OCI-LY7 (cell line): ENCODE results near the gene TFEB. TPM values are rescaled to one million over a fixed set of nuclear protein-coding genes. Genes with fewer than 3 reads are reported as not detected.

Experiments
- BruUV-seq: library from RNA; stranded (reverse); fragments of 400-500 nt; replicated peaks from 2 replicates; lab custom pipeline; 2021; lab: Mats Ljungman, UMichigan
- CTCF ChIA-PET: fragments of 300-600 bp; sonication (Branson Sonifier 250); formaldehyde crosslinking; loops from one replicate; lab custom pipeline; 2022; ENCODE audit warnings: antibody characterized with exemption; ENCODE audit not compliant: unreplicated experiment; lab: Charles Lee
- POLR2A ChIA-PET: fragments of 300-600 bp; sonication (Branson Sonifier 250); formaldehyde crosslinking; loops from one replicate; lab custom pipeline; 2022; ENCODE audit warnings: antibody characterized with exemption; lab: Charles Lee
- DNase-seq: peaks from one replicate; pipeline ENCODE4 v3.0.0-alpha.2; 2015; ENCODE audit warnings: low spot score
- H2AFZ ChIP-seq: fragments of 200-600 bp; sonication (generic), shearing (Covaris generic); 2 replicates; pipeline ENCODE4 v1.6.1; 2014; ENCODE audit warnings: mild to moderate bottlenecking, antibody characterized with exemption, low read length, moderate library complexity
- H3K27ac ChIP-seq: fragments of 200-600 bp; sonication (generic); 2 replicates; pipeline ENCODE4 v1.5.1; 2014; ENCODE audit warnings: mixed run types, low read depth, mild to moderate bottlenecking, moderate library complexity, low read length, inconsistent platforms; ENCODE audit not compliant: poor library complexity, severe bottlenecking
- H3K36me3 ChIP-seq: fragments of 200-600 bp; sonication (generic); 2 replicates; pipeline ENCODE4 v1.6.1; 2014; ENCODE audit warnings: mild to moderate bottlenecking, antibody characterized with exemption, low read length, moderate library complexity, mixed read lengths; ENCODE audit not compliant: insufficient read depth
- H3K4me1 ChIP-seq: fragments of 200-600 bp; sonication (generic); 2 replicates; pipeline ENCODE4 v1.5.1; 2014; ENCODE audit warnings: mild to moderate bottlenecking, low read length; ENCODE audit not compliant: insufficient read depth, poor library complexity, severe bottlenecking
- H3K4me2 ChIP-seq: fragments of 200-600 bp; sonication (generic); 2 replicates; pipeline ENCODE4 v1.6.1; 2014; ENCODE audit warnings: mild to moderate bottlenecking, low read length
- H3K4me3 ChIP-seq: fragments of 200-600 bp; sonication (generic); 2 replicates; pipeline ENCODE4 v1.5.1; 2014; ENCODE audit warnings: mild to moderate bottlenecking, low read depth, low read length; ENCODE audit not compliant: poor library complexity, severe bottlenecking
- H3K79me2 ChIP-seq: fragments of 200-600 bp; sonication (generic); 2 replicates; pipeline ENCODE4 v1.6.1; 2016; ENCODE audit warnings: low read depth, mild to moderate bottlenecking, low read length, moderate library complexity, mixed read lengths; ENCODE audit not compliant: insufficient read depth
- H3K9me2 ChIP-seq: fragments of 200-600 bp; sonication (generic); 2 replicates; pipeline ENCODE4 v1.6.1; 2016; ENCODE audit warnings: mild to moderate bottlenecking, low read length, mixed read lengths; ENCODE audit not compliant: insufficient read depth
- H3K9me3 ChIP-seq: fragments of 200-600 bp; sonication (generic); 2 replicates; pipeline ENCODE4 v1.6.1; 2014; ENCODE audit warnings: mild to moderate bottlenecking, mixed run types, low read length, mixed read lengths
- H4K20me1 ChIP-seq: fragments of 200-600 bp; sonication (generic); 2 replicates; pipeline ENCODE4 v1.6.1; 2014; ENCODE audit warnings: mild to moderate bottlenecking, antibody characterized with exemption, low read length, moderate library complexity, mixed read lengths; ENCODE audit not compliant: insufficient read depth
- CTCF ChIP-seq: fragments of 200-600 bp; sonication (generic); conservative IDR thresholded peaks from 2 replicates; pipeline ENCODE4 v1.5.1; 2014; ENCODE audit warnings: mild to moderate bottlenecking, antibody characterized with exemption, low read length, moderate library complexity, mixed read lengths
- EZH2phosphoT487 ChIP-seq: fragments of 200-600 bp; sonication (generic); IDR thresholded peaks from 2 replicates; pipeline ENCODE4 v1.6.1; 2018; ENCODE audit warnings: low read depth, borderline replicate concordance, mild to moderate bottlenecking, mixed run types, antibody characterized with exemption, low read length, moderate library complexity, mixed read lengths
- intact Hi-C: fragments of 100-400 bp; cut with micrococcal nuclease; formaldehyde crosslinking; loops from one replicate; pipeline ENCODE4 v1.10.0; 2022; ENCODE audit not compliant: unreplicated experiment
- total RNA-seq, 2 experiments: library from RNA; depleted of rRNA in 1 of 2; stranded (reverse); fragments of >200 nt in 1 of 2; shearing (Covaris generic) in 1 of 2; gene quantifications; 2 replicates each; pipeline ENCODE4 v1.2.3, GENCODE V29; 2014 to 2022

The TFEB gene
- total RNA-seq, 2 experiments from 2014 or later: 36.8 to 60.0 TPM

DNA sequence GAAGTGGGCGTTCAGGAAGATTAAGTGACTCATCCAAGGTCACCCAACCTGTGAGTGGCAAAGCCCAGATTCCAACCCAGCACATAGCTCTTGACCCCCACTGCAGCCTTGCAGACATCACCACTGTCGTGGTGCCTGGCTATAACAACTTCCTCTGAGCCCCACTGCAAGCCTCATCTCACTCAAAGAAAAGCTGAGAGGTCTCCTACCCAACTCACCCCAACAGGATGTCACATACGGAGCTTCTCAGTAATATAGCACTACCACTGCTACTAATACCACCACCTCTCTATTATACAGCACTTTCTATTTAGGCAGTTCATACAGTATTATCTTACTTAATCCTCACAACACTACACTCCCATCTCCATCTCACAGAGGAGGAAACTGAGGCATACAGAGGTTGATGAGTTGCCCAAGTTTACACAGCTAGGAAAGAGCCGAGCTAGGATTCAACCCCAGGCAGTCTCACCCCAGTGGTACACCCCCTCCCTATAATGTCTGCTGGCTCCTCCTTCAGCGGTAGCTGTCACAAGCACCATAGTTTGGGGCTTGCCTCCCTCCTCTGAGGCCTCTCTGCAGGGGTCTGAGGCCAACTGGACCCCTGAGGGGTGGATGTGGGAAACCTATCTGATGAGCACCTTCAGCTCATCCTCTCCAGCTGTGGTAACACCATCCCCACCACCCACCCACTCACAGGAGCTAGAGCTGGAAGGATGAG lies 19.5 kb downstream of the TFEB start:
- Histone ChIP-seq H3K9me3 (no peaks in the 10 kb centered on the region), H3K36me3 (peaks cover 9% of the 10 kb centered on the region; the same call in 1 of the 2 replicates), H3K4me1 (peaks cover 73% of the 10 kb centered on the region), H3K27ac (peak overlapping the region; percentile 63), H3K4me3 (peak overlapping the region; percentile 29), H3K9me2 (no peaks in the 10 kb centered on the region), H3K79me2 (peaks cover 55% of the 10 kb centered on the region), H3K4me2 (peak overlapping the region; percentile 59), H4K20me1 (no peaks in the 10 kb centered on the region; the same call in 1 of the 2 replicates), H2AFZ (no peak overlapping the region)
- DNase-seq: peak; percentile 59
- ChIA-PET CTCF (interaction anchor here (0.8 to 3.4 kb wide), 4 partner anchors 9 to 71 kb away, joined by 3 to 33 read pairs (median 8); partner anchors contain the start of gene TOMM6), POLR2A (interaction anchor here (1.7 to 6.5 kb wide), 3 partner anchors 10 to 18 kb away, joined by 6 to 65 read pairs (median 15); no protein-coding TSS in a partner anchor)
- TF ChIP-seq EZH2phosphoT487 (no peak), CTCF (no peak)
- intact Hi-C loops: no loop called here
- no TSS peak for BruUV-seq

GRCh38 chr6:41714556-41715273 lies 20.7 kb downstream of the TFEB start:
- intact Hi-C loops: no loop called here
- Histone ChIP-seq H3K9me3 (no peaks in the 10 kb centered on the region), H3K4me1 (peaks cover 60% of the 10 kb centered on the region), H2AFZ (no peak overlapping the region), H3K9me2 (no peaks in the 10 kb centered on the region), H3K36me3 (peaks cover 9% of the 10 kb centered on the region; the same call in 1 of the 2 replicates), H4K20me1 (no peaks in the 10 kb centered on the region; the same call in 1 of the 2 replicates), H3K4me2 (no peak overlapping the region), H3K4me3 (no peak overlapping the region), H3K27ac (no peak overlapping the region), H3K79me2 (peaks cover 43% of the 10 kb centered on the region)
- no TSS peak for BruUV-seq
- no peak for TF ChIP-seq CTCF
- TF ChIP-seq EZH2phosphoT487: no peak
- CTCF ChIA-PET: interaction anchor here (3.0 to 3.4 kb wide), 2 partner anchors 7 to 19 kb away, joined by 12 to 33 read pairs; no protein-coding TSS in a partner anchor
- POLR2A ChIA-PET: interaction anchor here (1.7 to 6.5 kb wide), 3 partner anchors 9 to 19 kb away, joined by 6 to 65 read pairs (median 15); no protein-coding TSS in a partner anchor
- no peak for DNase-seq
